ENCODE data around the gene PPP2R3C.
"Not testable (repeated sequence)": the region's sequence is repeated elsewhere in the genome, so short reads cannot be mapped to it uniquely, and the experiment has no call there.

The PPP2R3C gene

DNA sequence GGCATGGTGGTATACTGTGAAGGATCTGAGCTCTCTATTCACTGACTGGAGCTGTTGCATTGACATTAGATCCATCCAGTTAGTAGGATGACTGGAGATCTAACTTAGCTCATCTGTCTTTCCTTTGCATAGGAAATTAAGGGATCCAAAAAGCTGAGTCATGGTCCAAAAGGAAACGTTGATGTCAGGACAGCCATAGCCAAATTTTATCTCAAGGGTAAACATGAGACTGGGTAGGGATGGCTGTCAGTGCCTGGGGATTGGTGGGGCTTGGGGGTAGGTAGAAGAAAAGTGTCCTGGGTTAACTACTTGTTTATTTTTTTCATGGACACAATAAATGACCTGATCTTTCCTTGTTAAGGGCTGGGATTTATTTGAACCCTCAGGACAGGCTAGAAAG, 71.1 kb downstream of the PPP2R3C start:
- no peak for DNase-seq

DNA sequence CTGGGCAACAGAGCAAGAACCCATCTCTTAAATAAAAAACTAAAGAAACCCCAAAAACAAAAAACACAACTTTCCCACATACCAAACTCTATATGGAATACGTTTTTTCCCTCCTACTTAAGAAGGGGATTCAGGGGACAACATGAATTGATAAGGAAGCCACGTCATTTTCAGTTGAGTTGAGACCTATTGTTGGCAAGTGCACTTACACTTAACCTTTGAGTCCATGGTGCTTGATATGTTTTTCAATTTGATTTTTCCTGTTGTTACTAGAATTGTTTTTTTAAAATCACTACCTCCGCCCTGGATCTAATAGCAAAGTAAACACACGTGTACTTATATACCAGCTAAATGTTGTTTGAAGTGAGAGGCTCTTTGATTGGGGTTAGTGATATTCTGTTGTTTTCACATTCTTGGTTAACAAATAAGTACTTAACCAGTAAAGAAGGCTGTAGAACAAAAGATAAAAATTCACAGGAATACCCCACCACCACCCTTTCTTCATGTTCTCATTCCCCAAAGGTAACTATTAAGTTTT, 73.7 kb downstream of the PPP2R3C start:
- no peak for DNase-seq

DNA sequence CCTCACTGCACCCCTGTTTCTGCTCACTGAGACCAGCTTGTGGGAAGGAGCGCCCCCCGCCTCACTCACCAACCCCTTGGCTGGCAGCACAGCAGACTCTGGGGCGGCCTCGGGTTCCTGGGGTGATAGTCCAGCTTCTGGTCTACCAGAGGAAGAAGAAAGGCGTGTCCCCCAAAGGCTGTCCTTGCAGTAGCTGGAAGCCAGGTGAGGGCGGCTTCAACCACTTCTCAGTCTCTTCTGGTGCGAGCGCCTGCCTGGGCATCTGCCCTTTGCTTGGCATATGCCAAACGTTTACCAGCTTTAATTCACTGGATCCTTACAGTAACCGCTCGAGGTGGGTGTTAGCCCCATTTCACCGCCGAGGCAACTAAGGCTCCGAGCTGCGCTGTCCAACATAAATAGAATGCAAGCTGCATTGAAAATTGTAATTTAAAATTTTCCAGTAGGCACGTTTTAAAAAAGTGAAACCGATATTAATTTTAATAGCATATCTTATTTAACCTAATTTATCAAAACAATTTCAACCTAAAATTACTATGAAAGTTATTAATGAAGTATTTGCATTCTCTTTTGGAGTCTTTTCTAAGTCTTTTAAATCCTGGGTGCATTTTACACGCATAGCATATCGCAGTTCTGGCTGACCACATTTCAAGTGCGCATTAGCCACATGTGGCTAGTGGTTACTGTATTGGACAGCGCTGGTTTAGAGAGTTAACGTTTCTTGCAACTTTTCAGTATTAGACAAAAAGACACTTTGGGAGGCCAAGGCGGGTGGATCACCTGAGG, 74.8 kb downstream of the PPP2R3C start:
- peak; percentile 41 for DNase-seq

GRCh38 chr14:35046048-35046750, 75.6 kb downstream of the PPP2R3C start, which contains the start of gene FAM177A1:
TSS of gene FAM177A1 (plus strand) at chr14:35046272. CDS start at chr14:35046464, 192 bp downstream.
- DNase-seq, result peak; percentile 97

DNA sequence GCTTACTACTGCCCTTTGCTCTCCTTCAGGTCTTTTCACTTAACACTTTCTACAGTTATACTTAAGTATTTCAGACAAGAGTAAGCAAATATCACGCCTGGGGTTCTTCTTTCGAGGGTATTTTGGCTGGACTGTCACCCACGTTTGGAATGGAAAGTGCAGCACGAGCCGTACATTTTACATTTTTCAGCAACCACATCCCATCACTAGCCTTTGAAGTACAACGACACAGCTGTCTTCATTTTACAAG, 76.1 kb downstream of the PPP2R3C start:
- no peak for DNase-seq

DNA sequence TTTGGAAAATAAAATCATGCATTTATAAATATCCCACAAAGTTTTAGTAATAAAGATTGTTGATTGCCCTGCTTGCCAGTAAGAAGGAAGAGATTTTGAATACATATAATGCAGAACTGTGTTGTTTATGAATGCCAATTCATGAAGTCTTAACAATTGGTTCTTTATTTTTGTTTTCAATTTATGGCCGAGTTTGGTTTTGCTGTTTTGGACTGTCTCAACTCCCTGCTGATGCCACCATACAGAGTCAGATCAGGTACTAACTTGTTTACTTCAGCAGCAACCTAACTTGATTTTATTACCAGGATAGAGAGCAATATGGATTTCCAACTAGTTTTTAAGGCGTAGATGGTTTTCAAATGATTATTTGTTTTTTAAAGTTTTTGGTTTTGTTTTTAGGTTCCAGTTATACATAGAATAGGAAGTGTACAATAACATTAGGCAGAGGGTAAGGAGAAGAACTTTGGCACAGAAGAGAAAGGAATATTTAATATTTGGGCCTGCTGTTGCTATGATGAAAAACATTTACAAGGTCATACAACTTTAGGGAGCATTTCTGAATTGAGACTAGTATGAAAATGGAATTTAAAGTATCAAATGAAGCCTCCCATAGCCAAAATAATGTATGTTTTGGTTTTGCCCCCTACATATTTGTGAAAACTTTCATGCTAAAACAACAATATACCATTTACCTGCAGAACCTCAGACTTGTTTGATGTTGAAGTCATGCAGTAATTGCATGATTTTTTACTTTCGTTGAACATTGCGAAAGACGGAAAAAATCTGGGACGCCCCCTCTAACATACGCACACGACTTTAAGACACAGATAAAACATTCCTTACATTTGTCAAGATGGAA, 76.6 kb downstream of the PPP2R3C start:
- DNase-seq, result no peak

DNA sequence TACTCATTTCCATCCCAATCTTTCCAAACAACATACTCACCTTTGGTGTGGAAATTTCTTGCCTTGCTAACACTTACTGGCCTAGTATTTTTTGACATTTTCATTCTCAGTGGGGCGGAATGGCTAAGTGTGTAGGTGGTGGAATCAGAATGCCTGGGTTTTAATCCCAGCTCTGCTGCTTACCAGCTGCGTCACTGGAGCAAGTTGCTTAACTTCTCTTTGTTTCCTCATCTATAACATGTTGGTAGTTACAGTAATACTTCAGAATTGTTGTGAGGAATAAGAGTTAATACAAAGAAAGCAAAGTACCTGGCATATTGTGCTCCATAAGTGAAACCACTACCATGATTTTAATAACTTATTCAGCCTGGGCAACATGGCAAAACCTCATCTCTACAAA, 78.7 kb downstream of the PPP2R3C start:
- no peak for DNase-seq

DNA sequence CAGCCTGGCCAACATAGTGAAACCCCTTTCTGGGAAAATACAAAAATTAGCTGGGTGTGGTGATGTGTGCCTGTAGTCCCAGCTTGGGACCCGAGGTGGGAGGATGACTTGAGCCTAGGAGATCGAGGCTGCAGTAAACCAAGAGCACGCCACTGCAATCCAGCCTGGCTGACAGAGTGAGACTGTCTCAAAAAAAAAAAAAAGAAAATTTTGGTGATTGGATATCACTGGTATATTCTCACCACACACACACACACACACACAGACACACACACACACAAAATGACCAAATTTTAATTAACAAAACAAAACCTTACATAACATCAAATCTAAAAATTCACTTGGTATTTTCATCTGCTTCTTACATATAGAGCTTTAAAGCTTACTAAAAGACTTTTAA, 79.2 kb downstream of the PPP2R3C start:
- no peak for DNase-seq

DNA sequence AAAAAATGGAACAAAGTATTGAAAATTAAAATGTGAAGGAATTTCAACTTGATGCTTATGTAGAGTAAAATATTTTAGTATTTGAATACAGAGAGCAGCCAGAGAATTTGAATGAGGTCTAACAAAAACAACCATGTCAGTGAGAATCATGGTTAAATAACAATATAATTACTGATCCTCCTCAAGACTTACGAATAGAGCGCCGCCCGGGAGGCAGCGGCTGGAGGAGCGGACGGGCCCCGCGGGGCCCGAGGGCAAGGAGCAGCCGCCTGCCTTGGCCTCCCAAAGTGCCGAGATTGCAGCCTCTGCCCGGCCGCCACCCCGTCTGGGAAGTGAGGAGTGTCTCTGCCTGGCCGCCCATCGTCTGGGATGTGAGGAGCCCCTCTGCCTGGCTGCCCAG, 83.5 kb downstream of the PPP2R3C start:
- DNase-seq, result not testable (repeated sequence)

All from NCI-H1105 (cell line).